ENCODE data around the gene MOCOS. TPM values are rescaled to one million over a fixed set of nuclear protein-coding genes. Genes with fewer than 3 reads are reported as not detected.

MOCOS gene
- polyA plus RNA-seq, 1 donor (not counting 4 experiments of a cell fraction or from before 2014, with no cell fraction given) = 2.8 TPM

DNA sequence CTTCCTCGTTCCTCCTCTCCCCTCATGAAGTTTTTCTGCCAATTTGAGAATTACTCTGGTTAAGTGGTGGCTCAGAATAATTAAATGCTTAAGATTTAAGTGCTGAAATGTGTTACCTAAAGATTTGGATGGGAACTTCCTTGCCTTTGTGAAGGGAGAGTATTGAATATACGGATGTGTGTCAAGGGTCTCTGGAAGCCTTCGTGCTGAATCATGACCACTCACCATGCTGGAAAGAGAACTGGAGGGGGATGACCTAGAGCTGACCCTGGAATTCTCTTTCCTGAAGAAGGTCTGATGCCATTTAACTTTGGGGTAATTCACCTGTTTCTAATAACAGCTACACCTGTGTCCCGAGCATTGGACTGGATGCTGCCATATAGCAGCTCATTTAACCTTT, 2.2 kb downstream of the MOCOS start:
- H3K4me2 ChIP-seq (ENCODE audit: control insufficient read depth, extremely low read depth, insufficient read depth, low read depth, low read length) = no peak overlapping the region
- H3K27ac ChIP-seq (ENCODE audit: control insufficient read depth, insufficient read depth, low read length) = no peak overlapping the region
- no peaks in the 10 kb centered on the region for H3K27me3 ChIP-seq (ENCODE audit: control insufficient read depth, extremely low read depth, insufficient read depth, low read length)
- H4K20me1 ChIP-seq (ENCODE audit: control insufficient read depth, extremely low read depth, insufficient read depth, low read length) = no peaks in the 10 kb centered on the region
- no peak overlapping the region for H3K9ac ChIP-seq (ENCODE audit: control insufficient read depth, extremely low read depth, insufficient read depth, low read length)
- no peak overlapping the region for H2AFZ ChIP-seq (ENCODE audit: control insufficient read depth, low read length)
- FAIRE-seq = no peak
- dilution Hi-C loops (cut with MboI; ENCODE audit: extremely low pct_ligation_motif_present, low sequenced_read_pairs) = no loop called here
- no peaks in the 10 kb centered on the region for H3K9me1 ChIP-seq (ENCODE audit: control insufficient read depth, extremely low read depth, insufficient read depth, low read length)
- no peaks in the 10 kb centered on the region for H3K9me3 ChIP-seq (ENCODE audit: control insufficient read depth, low read depth, low read length)
- H3K79me2 ChIP-seq (ENCODE audit: control insufficient read depth, insufficient read depth, low read length) = no peaks in the 10 kb centered on the region
- peaks cover 6% of the 10 kb centered on the region for H3K4me1 ChIP-seq (ENCODE audit: control insufficient read depth, extremely low read depth, insufficient read depth, low read length)
- DNase-seq (ENCODE audit: low read depth, low spot score) = no peak
- no peaks in the 10 kb centered on the region for H3K36me3 ChIP-seq (ENCODE audit: control insufficient read depth in 2 of 2, extremely low read depth in 1 of 2, insufficient read depth in 2 of 2, low read length in 2 of 2)
- no peak overlapping the region for H3K4me3 ChIP-seq (ENCODE audit: control insufficient read depth in 2 of 3, extremely low read depth in 1 of 3, insufficient read depth in 2 of 3, low read depth in 1 of 3, low read length in 3 of 3)
- TF ChIP-seq CTCF (optimal IDR thresholded peaks at IDR 0.05 in 1 of 3, IDR thresholded peaks at IDR 0.05 in 1 of 3, conservative IDR thresholded peaks at IDR 0.05 in 1 of 3; ENCODE audit: extremely low read depth in 1 of 3, insufficient read depth in 2 of 3, low read length in 3 of 3) (no peak), EZH2 (IDR thresholded peaks at IDR 0.05; ENCODE audit: low read length) (no peak)

DNA sequence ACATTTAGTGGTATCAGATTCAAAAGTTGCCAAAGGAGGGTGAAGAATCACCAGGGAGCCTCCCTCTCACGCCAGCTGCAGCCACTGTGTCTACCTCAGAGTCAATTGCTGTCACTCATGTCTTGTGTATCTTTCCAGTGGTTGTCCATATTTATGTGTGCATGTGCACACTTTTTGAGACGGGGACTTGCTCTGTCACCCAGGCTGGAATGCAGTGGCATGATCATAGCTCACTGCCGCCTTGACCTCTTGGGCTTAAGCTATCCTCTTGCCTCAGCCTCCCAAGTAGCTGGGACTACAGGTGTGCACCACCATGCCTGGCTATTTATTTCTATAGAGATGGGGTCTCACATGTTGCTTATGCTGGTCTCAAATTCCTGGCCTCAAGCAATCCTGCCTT, 4.0 kb downstream of the MOCOS start:
- H3K4me2 ChIP-seq (ENCODE audit: control insufficient read depth, extremely low read depth, insufficient read depth, low read depth, low read length) = no peak overlapping the region
- DNase-seq (ENCODE audit: low read depth, low spot score) = no peak
- no peaks in the 10 kb centered on the region for H4K20me1 ChIP-seq (ENCODE audit: control insufficient read depth, extremely low read depth, insufficient read depth, low read length)
- no peaks in the 10 kb centered on the region for H3K27me3 ChIP-seq (ENCODE audit: control insufficient read depth, extremely low read depth, insufficient read depth, low read length)
- no peak overlapping the region for H3K27ac ChIP-seq (ENCODE audit: control insufficient read depth, insufficient read depth, low read length)
- H3K9me3 ChIP-seq (ENCODE audit: control insufficient read depth, low read depth, low read length) = no peaks in the 10 kb centered on the region
- TF ChIP-seq CTCF (optimal IDR thresholded peaks at IDR 0.05 in 1 of 3, IDR thresholded peaks at IDR 0.05 in 1 of 3, conservative IDR thresholded peaks at IDR 0.05 in 1 of 3; ENCODE audit: extremely low read depth in 1 of 3, insufficient read depth in 2 of 3, low read length in 3 of 3) (no peak), EZH2 (IDR thresholded peaks at IDR 0.05; ENCODE audit: low read length) (no peak)
- dilution Hi-C loops (cut with MboI; ENCODE audit: extremely low pct_ligation_motif_present, low sequenced_read_pairs) = no loop called here
- H2AFZ ChIP-seq (ENCODE audit: control insufficient read depth, low read length) = no peak overlapping the region
- H3K4me1 ChIP-seq (ENCODE audit: control insufficient read depth, extremely low read depth, insufficient read depth, low read length) = peaks cover 6% of the 10 kb centered on the region
- H3K79me2 ChIP-seq (ENCODE audit: control insufficient read depth, insufficient read depth, low read length) = no peaks in the 10 kb centered on the region
- H3K36me3 ChIP-seq (ENCODE audit: control insufficient read depth in 2 of 2, extremely low read depth in 1 of 2, insufficient read depth in 2 of 2, low read length in 2 of 2) = no peaks in the 10 kb centered on the region
- no peaks in the 10 kb centered on the region for H3K9me1 ChIP-seq (ENCODE audit: control insufficient read depth, extremely low read depth, insufficient read depth, low read length)
- H3K9ac ChIP-seq (ENCODE audit: control insufficient read depth, extremely low read depth, insufficient read depth, low read length) = no peak overlapping the region
- H3K4me3 ChIP-seq (ENCODE audit: control insufficient read depth in 2 of 3, extremely low read depth in 1 of 3, insufficient read depth in 2 of 3, low read depth in 1 of 3, low read length in 3 of 3) = no peak overlapping the region
- no peak for FAIRE-seq

Measured in keratinocyte (primary cell).